ENCODE data around the gene TMEM256. TPM values are rescaled to one million over a fixed set of nuclear protein-coding genes. Genes with fewer than 3 reads are reported as not detected.
A peak's percentile ranks its signal among the peaks of the same experiment; 100 is the strongest.

Gene TMEM256
- total RNA-seq, 4 donors from 2014 or later, result 10.0 to 129 (median 85.6) TPM

DNA sequence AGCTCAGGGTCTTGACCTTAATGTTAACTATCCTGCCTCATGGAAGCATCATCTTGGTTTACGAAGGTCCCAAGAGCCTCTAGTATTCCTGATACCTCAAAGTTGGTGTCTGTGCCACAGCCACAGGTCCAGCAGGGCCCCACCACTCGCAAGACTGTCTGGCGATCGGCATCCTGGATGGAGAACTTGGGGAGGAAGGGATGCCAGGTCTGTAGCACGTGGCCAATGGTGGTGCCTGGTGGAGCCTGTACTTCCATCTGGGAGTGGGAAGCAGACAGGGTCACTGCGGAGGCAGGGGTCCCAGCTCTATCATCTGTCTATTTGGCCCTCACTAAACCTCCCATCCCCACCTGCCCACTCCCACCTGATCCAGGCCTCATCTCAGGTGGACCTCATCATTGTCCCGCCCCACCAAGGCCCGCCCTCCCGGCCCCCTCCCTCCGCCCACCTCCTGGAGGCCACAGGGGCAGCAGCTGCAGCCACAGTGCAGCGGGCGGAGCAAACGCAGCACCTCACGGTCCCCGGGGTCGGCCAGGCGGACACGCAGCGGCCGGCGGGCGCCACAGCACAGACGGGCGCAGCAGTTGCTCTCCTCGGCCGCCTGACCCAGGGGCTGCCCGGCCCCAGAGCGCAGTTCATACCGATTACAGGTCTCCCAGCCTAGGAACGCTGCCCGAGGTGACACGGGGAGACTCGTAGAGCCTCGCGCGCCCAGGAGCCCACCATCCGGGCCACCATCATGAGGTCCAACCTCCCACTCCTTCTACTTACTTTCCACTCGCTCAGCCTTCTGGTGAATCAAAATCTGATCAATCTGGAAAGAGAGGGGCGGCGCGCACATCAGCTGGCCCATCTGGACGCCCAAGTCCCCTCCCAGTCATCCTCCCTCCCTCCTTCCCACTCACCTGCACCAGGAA is 10.9 kb downstream of the TMEM256 start:
- Histone ChIP-seq H3K36me3 (no peaks in the 10 kb centered on the region), H3K9me3 (no peaks in the 10 kb centered on the region), H3K27me3 (no peaks in the 10 kb centered on the region), H3K4me1 (peaks cover 11 to 22% (median 17%) of the 10 kb centered on the region in 4 donors), H3K4me3 (peak overlapping the region in 2 of 4 donors; percentile 86 to 91), H3K27ac (peak overlapping the region in 3 of 4 donors; percentile 93 to 98 (median 95))
- intact Hi-C loops (cut with DNase I; ENCODE audit: low total_unique reads) (no loop called here), in situ Hi-C loops (cut with MboI; ENCODE audit: low pct_ligation_motif_present in 1 of 4, low pct_unique_long_range_greater_than_20kb in 1 of 4, low sequenced_read_pairs in 3 of 4) (no loop called here)
- DNase-seq, result no peak
- WGBS, 2 donors (ENCODE audit: low coverage in 1 of 2), result 83 to 88% methylated on average over 1 to 32 of the region's 42 CpGs
- TF ChIP-seq CTCF (IDR thresholded peaks at IDR 0.05) (no peak), POLR2AphosphoS5 (IDR thresholded peaks at IDR 0.05) (no peak), POLR2A (IDR thresholded peaks at IDR 0.05) (no peak), EP300 (IDR thresholded peaks at IDR 0.05; ENCODE audit: low read depth) (no peak)

DNA sequence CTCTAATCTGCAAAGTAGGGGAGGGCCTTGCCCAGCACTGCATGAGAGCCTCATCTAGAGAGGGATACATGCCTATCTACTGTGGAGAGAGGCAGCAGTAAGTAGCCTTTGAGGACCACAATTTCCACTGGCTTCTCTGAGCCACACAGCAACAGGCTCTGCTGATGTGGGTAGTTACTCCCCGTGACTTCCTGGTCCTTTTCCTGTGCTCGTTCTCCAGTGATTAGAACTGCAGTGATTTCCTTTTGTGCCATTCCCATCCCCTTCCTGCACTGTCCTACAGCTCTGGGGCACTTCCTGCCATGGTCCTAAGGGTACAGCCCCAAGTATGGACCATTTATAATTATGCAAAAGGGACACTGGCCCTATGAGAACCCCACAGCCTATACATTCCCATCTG is 12.6 kb downstream of the TMEM256 start:
- in situ Hi-C loops (cut with MboI; ENCODE audit: low pct_ligation_motif_present in 1 of 4, low pct_unique_long_range_greater_than_20kb in 1 of 4, low sequenced_read_pairs in 3 of 4) (no loop called here), intact Hi-C loops (cut with DNase I; ENCODE audit: low total_unique reads) (no loop called here)
- WGBS, 2 donors (ENCODE audit: low coverage in 1 of 2), result 70 to 73% methylated on average over 2 of the region's 2 CpGs
- no peak overlapping the region for H3K27ac ChIP-seq
- no peaks in the 10 kb centered on the region for H3K27me3 ChIP-seq
- TF ChIP-seq EP300 (IDR thresholded peaks at IDR 0.05; ENCODE audit: low read depth) (no peak), POLR2AphosphoS5 (IDR thresholded peaks at IDR 0.05) (no peak), POLR2A (IDR thresholded peaks at IDR 0.05) (no peak), CTCF (IDR thresholded peaks at IDR 0.05) (no peak)
- no peak overlapping the region for H3K4me3 ChIP-seq
- DNase-seq, result no peak
- no peaks in the 10 kb centered on the region for H3K9me3 ChIP-seq
- H3K36me3 ChIP-seq, result no peaks in the 10 kb centered on the region
- H3K4me1 ChIP-seq, result peaks cover 11 to 22% (median 17%) of the 10 kb centered on the region in 4 donors

DNA sequence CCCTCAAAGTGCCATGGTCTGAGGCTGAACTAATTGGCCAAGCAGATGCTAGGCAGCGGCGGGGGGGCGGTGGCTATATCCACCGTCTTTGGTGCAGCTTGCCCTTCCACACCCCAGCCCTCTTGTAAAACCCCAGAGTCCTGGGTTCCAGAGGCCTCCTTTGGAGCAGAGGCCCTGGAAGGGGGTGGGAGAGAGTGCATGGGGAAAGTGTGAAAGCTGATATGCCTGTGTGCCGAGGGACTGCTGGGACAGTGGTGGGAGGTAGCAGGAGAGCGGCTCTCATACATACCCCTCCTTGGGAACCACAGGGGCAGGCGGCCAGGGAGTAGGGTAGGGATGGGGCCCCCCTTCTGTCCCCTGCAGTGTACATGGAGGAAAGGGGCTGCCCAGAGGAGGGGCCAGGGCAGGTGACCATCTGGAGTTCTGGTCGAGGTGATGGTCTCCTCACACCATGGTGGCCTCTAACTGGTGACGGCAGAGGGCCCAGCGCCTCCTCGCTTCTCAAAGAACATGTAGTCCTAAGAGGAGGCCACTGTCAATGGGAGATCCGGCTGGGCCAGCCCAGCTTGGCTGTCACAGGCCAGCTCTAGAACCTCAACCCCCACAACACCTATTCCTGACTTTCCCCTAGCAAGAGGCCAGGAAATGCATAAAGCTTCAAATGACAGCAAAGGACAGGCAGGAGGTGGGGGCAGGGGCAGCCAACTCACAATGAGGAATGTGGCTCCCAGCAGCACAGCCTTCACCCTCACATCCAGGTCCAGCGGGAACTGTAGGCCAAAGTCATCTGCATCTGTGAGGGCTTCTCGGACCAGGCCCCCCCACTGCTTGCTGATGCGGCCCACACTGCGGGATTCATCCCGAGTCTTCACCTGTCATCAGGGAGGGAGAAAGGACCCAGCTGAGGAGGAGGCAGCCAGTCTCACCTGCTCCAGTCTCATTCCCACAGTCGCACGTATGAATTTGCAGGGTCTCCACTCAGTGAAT is 13.7 kb downstream of the TMEM256 start:
- no peak for TF ChIP-seq EP300 (IDR thresholded peaks at IDR 0.05; ENCODE audit: low read depth)
- TF ChIP-seq CTCF (IDR thresholded peaks at IDR 0.05), result no peak
- no peak for TF ChIP-seq POLR2A (IDR thresholded peaks at IDR 0.05)
- no peak for TF ChIP-seq POLR2AphosphoS5 (IDR thresholded peaks at IDR 0.05)
- peaks cover 10 to 20% (median 14%) of the 10 kb centered on the region in 4 donors for H3K4me1 ChIP-seq
- WGBS, 2 donors (ENCODE audit: low coverage in 1 of 2), result 92% methylated on average over 19 of the region's 19 CpGs; no CpG with 5 or more reads in 1 of the 2 donors
- no peaks in the 10 kb centered on the region for H3K9me3 ChIP-seq
- intact Hi-C loops (cut with DNase I; ENCODE audit: low total_unique reads) (no loop called here), in situ Hi-C loops (cut with MboI; ENCODE audit: low pct_ligation_motif_present in 1 of 4, low pct_unique_long_range_greater_than_20kb in 1 of 4, low sequenced_read_pairs in 3 of 4) (no loop called here)
- no peak overlapping the region for H3K4me3 ChIP-seq
- DNase-seq, result no peak
- no peaks in the 10 kb centered on the region for H3K27me3 ChIP-seq
- H3K27ac ChIP-seq, result no peak overlapping the region
- H3K36me3 ChIP-seq, result no peaks in the 10 kb centered on the region

DNA sequence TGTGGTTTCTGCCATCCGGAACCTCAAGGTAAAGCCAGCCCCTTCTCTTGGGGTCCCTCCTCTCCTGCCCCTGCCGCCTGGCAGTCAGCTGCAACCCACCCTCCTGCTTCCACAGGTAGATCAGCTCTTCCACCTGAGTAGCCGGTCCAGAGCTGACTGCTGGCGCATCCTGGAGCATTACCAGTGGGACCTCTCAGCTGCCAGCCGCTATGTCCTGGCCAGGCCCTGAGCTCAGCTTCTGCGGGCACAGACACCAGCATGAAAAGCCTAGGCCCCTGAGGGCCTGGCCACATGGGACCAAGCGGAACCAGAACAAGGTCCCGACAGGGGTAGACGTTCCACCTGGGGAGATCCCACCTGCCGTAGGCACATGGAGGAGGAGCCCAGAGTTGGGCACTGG is 15.0 kb downstream of the TMEM256 start:
- no peak overlapping the region for H3K27ac ChIP-seq
- in situ Hi-C loops (cut with MboI; ENCODE audit: low pct_ligation_motif_present in 1 of 4, low pct_unique_long_range_greater_than_20kb in 1 of 4, low sequenced_read_pairs in 3 of 4), result no loop called here
- H3K4me3 ChIP-seq, result no peak overlapping the region
- no peaks in the 10 kb centered on the region for H3K9me3 ChIP-seq
- 93% methylated on average over 6 of the region's 10 CpGs; no CpG with 5 or more reads in 1 of the 2 donors for WGBS, 2 donors (ENCODE audit: low coverage in 1 of 2)
- H3K27me3 ChIP-seq, result no peaks in the 10 kb centered on the region
- no peak for DNase-seq
- TF ChIP-seq POLR2A (IDR thresholded peaks at IDR 0.05) (no peak), CTCF (IDR thresholded peaks at IDR 0.05) (no peak), EP300 (IDR thresholded peaks at IDR 0.05; ENCODE audit: low read depth) (no peak), POLR2AphosphoS5 (IDR thresholded peaks at IDR 0.05) (no peak)
- intact Hi-C loops (cut with DNase I; ENCODE audit: low total_unique reads), result no loop called here
- H3K4me1 ChIP-seq, result peaks cover 9 to 14% (median 10%) of the 10 kb centered on the region in 4 donors
- H3K36me3 ChIP-seq, result no peaks in the 10 kb centered on the region

Data from transverse colon (tissue), 4 donors.